ENCODE data around the gene ATP6V0E1.

DNA sequence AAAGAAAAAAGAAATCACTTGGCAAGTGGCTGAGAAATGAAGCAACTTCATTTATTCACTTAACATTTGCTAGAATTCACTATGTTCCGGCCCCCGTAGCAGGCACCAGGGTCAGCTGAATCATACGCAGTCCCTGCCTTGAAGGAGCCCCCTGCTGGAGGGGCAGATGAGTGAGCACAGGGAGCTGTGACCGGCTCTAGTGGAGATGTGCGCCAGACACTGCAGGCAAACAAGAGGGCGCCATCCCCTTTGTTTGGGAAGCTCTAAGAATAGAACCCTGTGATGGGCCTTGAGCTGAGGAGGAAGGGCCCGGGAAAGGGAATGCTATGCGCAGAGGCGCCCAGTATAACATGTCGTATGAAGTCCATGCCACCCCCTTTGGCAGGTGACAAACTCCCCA, 44.5 kb upstream of the ATP6V0E1 start:
- TF ChIP-seq, protein P1, sequence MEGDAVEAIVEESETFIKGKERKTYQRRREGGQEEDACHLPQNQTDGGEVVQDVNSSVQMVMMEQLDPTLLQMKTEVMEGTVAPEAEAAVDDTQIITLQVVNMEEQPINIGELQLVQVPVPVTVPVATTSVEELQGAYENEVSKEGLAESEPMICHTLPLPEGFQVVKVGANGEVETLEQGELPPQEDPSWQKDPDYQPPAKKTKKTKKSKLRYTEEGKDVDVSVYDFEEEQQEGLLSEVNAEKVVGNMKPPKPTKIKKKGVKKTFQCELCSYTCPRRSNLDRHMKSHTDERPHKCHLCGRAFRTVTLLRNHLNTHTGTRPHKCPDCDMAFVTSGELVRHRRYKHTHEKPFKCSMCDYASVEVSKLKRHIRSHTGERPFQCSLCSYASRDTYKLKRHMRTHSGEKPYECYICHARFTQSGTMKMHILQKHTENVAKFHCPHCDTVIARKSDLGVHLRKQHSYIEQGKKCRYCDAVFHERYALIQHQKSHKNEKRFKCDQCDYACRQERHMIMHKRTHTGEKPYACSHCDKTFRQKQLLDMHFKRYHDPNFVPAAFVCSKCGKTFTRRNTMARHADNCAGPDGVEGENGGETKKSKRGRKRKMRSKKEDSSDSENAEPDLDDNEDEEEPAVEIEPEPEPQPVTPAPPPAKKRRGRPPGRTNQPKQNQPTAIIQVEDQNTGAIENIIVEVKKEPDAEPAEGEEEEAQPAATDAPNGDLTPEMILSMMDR (conservative IDR thresholded peaks at IDR 0.05; ENCODE audit: low read length), result peak; percentile 35; the same call in 1 of the 2 replicates
- no peak for TF ChIP-seq EZH2phosphoT487 (IDR thresholded peaks at IDR 0.05; ENCODE audit: borderline replicate concordance)

Measured in Loucy (cell line).